ENCODE measurements around the gene JAKMIP2. TPM values are rescaled to one million over a fixed set of nuclear protein-coding genes. Genes with fewer than 3 reads are reported as not detected.

The JAKMIP2 gene
- total and polyA plus RNA-seq, 2 donors (not counting 3 experiments of a cell fraction or from before 2014, with no cell fraction given): not detected

GRCh38 chr5:147788023-147788422 is 5.5 kb upstream of the JAKMIP2 start:
- no peak overlapping the region for H2AFZ ChIP-seq (ENCODE audit: low read depth, low read length)
- CTCF ChIA-PET: interaction anchor here (1.1 kb wide), 1 partner anchor 12 kb away, joined by 3 read pairs; no protein-coding TSS in a partner anchor
- H3K9me1 ChIP-seq (replicated peaks; ENCODE audit: control insufficient read depth, extremely low read depth, insufficient read depth, low read length): no peaks in the 10 kb centered on the region

More at GRCh38 chr5:147788023-147788422, 5.5 kb upstream of the JAKMIP2 start:
- peaks cover 3 to 4% of the 10 kb centered on the region in 2 experiments for H3K27me3 ChIP-seq (ENCODE audit: control insufficient read depth in 2 of 2, insufficient read depth in 2 of 2, low read length in 2 of 2)
- no peaks in the 10 kb centered on the region for H3K79me2 ChIP-seq (ENCODE audit: control insufficient read depth, insufficient read depth, low read length)
- H3K4me3 ChIP-seq (replicated peaks in 1 of 3; ENCODE audit: insufficient read depth in 1 of 3, low read depth in 1 of 3, low read length in 3 of 3): no peak overlapping the region
- no peak overlapping the region for H3K4me2 ChIP-seq (ENCODE audit: insufficient read depth, low read length)
- no peaks in the 10 kb centered on the region for H3K36me3 ChIP-seq (ENCODE audit: control insufficient read depth in 2 of 2, extremely low read depth in 1 of 2, insufficient read depth in 2 of 2, low read length in 2 of 2)
- intact Hi-C loops (cut with micrococcal nuclease): no loop called here
- H3K9me3 ChIP-seq (replicated peaks; ENCODE audit: control insufficient read depth, insufficient read depth, low read length): no peaks in the 10 kb centered on the region
- H3K4me1 ChIP-seq (ENCODE audit: control insufficient read depth, extremely low read depth, insufficient read depth, low read length): no peaks in the 10 kb centered on the region
- POLR2A ChIA-PET: no interaction called here
- dilution Hi-C loops (cut with MboI; ENCODE audit: extremely low pct_ligation_motif_present, low sequenced_read_pairs): no loop called here
- no peak for FAIRE-seq
- DNase-seq (ENCODE audit: low read depth, low spot score): no peak
- TF ChIP-seq EZH2 (IDR thresholded peaks at IDR 0.05; ENCODE audit: borderline replicate concordance, low read depth, low read length, severe bottlenecking): no peak
- no peak for TF ChIP-seq MAX (IDR thresholded peaks at IDR 0.05; ENCODE audit: insufficient read depth, insufficient read length)
- no peak for TF ChIP-seq POLR2A (IDR thresholded peaks at IDR 0.05; ENCODE audit: low read depth, low read length)
- no peak for TF ChIP-seq FOS (IDR thresholded peaks at IDR 0.05; ENCODE audit: borderline replicate concordance, insufficient read depth, low read length)
- TF ChIP-seq GATA2 (IDR thresholded peaks at IDR 0.05; ENCODE audit: insufficient read depth, insufficient read length, low read depth, low read length): no peak
- TF ChIP-seq MYC (IDR thresholded peaks at IDR 0.05; ENCODE audit: low read depth, low read length): no peak
- TF ChIP-seq POLR2AphosphoS5 (IDR thresholded peaks at IDR 0.05; ENCODE audit: insufficient read depth, low read depth, low read length): no peak
- no peak for TF ChIP-seq CTCF (IDR thresholded peaks at IDR 0.05; ENCODE audit: extremely low read depth in 1 of 2, insufficient read depth in 1 of 2, low read depth in 1 of 2, low read length in 2 of 2)
- TF ChIP-seq JUN (IDR thresholded peaks at IDR 0.05; ENCODE audit: borderline replicate concordance, insufficient read depth, insufficient read length, low read depth): no peak
- BruUV-seq (replicated peaks): no TSS peak
- H3K27ac ChIP-seq (ENCODE audit: insufficient read depth, low read depth, low read length): no peak overlapping the region
- H3K9ac ChIP-seq (replicated peaks; ENCODE audit: extremely low read depth, insufficient read depth, low read length): no peak overlapping the region
- no peaks in the 10 kb centered on the region for H4K20me1 ChIP-seq (replicated peaks; ENCODE audit: control insufficient read depth, extremely low read depth, insufficient read depth, low read length)
